Testis (tissue), 2 donors: ENCODE results near the gene CTNNA2.

Experiments
- POLR2A ChIP-seq: fragments of 450-650 bp; IDR thresholded peaks from one replicate; pipeline ENCODE4 v1.6.1; 2017; ENCODE audit warnings: antibody characterized with exemption, mild to moderate bottlenecking, moderate library complexity
- TF ChIP-seq, protein P1 (sequence below), 3 experiments: fragments of 450-650 bp in 2 of 3; fragments of 200-600 bp in 1 of 3; sonication (generic) in 1 of 3; IDR thresholded peaks; one replicate each; pipeline ENCODE4 v1.5.1; 2016 to 2019; ENCODE audit warnings: antibody characterized with exemption in 3 of 3, mild to moderate bottlenecking in 2 of 3, moderate library complexity in 1 of 3

DNA sequence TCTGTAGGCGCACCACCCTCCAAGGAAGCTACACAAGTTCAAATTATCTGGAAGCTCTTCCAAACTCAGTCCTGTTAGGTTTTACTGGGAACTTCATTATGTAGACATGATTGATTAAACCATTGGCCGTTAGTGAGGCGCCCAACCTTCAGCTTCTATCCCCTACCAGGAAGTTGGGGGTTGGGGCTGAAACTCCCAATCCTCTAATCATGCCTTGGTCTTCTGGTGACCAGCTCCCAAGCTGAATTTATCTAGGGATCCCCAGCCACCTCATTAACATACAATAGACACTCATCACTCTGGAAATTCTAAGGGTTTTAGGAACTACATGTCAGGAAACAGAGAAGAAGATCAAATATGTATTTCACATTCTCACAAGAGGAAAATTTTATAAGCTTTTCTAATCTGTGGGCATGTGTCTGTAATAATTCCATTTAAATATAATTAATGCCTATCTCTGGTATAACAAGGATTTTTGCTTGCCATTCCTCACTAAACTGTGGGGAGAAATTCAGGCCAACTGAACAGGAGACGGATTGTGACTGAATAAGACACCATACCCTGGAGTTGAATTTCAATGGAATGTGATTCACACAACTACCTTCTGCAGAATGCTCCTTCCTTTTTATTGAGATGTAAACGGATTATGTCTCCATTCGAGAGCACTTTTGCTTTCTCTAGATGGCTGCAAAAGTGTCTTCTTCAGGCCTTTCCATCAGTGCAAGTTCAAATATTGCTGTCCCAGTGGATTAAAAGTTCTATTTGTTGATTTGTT is 463.1 kb downstream of the CTNNA2 start:
- TF ChIP-seq, protein P1, sequence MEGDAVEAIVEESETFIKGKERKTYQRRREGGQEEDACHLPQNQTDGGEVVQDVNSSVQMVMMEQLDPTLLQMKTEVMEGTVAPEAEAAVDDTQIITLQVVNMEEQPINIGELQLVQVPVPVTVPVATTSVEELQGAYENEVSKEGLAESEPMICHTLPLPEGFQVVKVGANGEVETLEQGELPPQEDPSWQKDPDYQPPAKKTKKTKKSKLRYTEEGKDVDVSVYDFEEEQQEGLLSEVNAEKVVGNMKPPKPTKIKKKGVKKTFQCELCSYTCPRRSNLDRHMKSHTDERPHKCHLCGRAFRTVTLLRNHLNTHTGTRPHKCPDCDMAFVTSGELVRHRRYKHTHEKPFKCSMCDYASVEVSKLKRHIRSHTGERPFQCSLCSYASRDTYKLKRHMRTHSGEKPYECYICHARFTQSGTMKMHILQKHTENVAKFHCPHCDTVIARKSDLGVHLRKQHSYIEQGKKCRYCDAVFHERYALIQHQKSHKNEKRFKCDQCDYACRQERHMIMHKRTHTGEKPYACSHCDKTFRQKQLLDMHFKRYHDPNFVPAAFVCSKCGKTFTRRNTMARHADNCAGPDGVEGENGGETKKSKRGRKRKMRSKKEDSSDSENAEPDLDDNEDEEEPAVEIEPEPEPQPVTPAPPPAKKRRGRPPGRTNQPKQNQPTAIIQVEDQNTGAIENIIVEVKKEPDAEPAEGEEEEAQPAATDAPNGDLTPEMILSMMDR (IDR thresholded peaks at IDR 0.05), result no peak
- no peak for TF ChIP-seq POLR2A
